Loucy (cell line): Measurements from ENCODE around the gene P2RY8.

Source experiments
- H2AFZ ChIP-seq: fragments of 200-600 bp; sonication (generic); 2 replicates; pipeline ENCODE4 v1.6.0; 2016; ENCODE audit warnings: antibody characterized with exemption, mild to moderate bottlenecking, low read length, moderate library complexity
- H3F3A ChIP-seq: fragments of 200-600 bp; 2 replicates; pipeline ENCODE4 v1.6.0; 2016; ENCODE audit warnings: antibody characterized with exemption, low read depth, mild to moderate bottlenecking
- H3K27me3 ChIP-seq: fragments of 200-600 bp; sonication (generic); 2 replicates; pipeline ENCODE4 v1.6.1; 2014; ENCODE audit warnings: low read length, mild to moderate bottlenecking; ENCODE audit not compliant: insufficient read depth, poor library complexity, severe bottlenecking
- H3K36me3 ChIP-seq: fragments of 200-600 bp; sonication (generic); 2 replicates; pipeline ENCODE4 v1.6.1; 2016; ENCODE audit warnings: low read length; ENCODE audit not compliant: insufficient read depth
- H3K4me1 ChIP-seq: fragments of 200-600 bp; sonication (generic); 2 replicates; pipeline ENCODE4 v1.5.1; 2014; ENCODE audit warnings: low read length, mild to moderate bottlenecking; ENCODE audit not compliant: insufficient read depth, poor library complexity, severe bottlenecking
- H3K4me2 ChIP-seq: fragments of 200-600 bp; sonication (generic); 2 replicates; pipeline ENCODE4 v1.6.0; 2014; ENCODE audit warnings: antibody characterized with exemption, low read length, low read depth, mild to moderate bottlenecking; ENCODE audit not compliant: poor library complexity, severe bottlenecking
- H3K4me3 ChIP-seq: fragments of 200-600 bp; sonication (generic); 2 replicates; pipeline ENCODE4 v1.5.1; 2014; ENCODE audit warnings: low read length, mild to moderate bottlenecking, mixed read lengths; ENCODE audit not compliant: poor library complexity, severe bottlenecking
- H3K79me2 ChIP-seq: fragments of 200-600 bp; sonication (generic); 2 replicates; pipeline ENCODE4 v1.6.1; 2014; ENCODE audit warnings: low read length; ENCODE audit not compliant: insufficient read depth
- H3K9ac ChIP-seq: fragments of 200-600 bp; sonication (generic); 2 replicates; pipeline ENCODE4 v1.6.0; 2014; ENCODE audit warnings: mild to moderate bottlenecking, low read depth, low read length, moderate library complexity; ENCODE audit not compliant: poor library complexity, severe bottlenecking
- H3K9me2 ChIP-seq: fragments of 200-600 bp; sonication (generic); replicated peaks from 2 replicates; pipeline ENCODE4 v1.6.1; 2016; ENCODE audit warnings: low read depth, low read length, mixed read lengths
- H3K9me3 ChIP-seq: fragments of 200-600 bp; sonication (generic); 2 replicates; pipeline ENCODE4 v1.6.1; 2014; ENCODE audit warnings: mild to moderate bottlenecking, antibody characterized with exemption, low read length, low read depth; ENCODE audit not compliant: insufficient read depth
- H4K20me1 ChIP-seq: fragments of 200-600 bp; sonication (generic); 2 replicates; pipeline ENCODE4 v1.6.0; 2014; ENCODE audit warnings: antibody characterized with exemption, low read length, mild to moderate bottlenecking; ENCODE audit not compliant: insufficient read depth, poor library complexity, severe bottlenecking
- EZH2phosphoT487 ChIP-seq: fragments of 200-600 bp; IDR thresholded peaks from 2 replicates; pipeline ENCODE4 v1.6.1; 2018; ENCODE audit warnings: antibody characterized with exemption, mild to moderate bottlenecking, moderate library complexity, borderline replicate concordance
- TF ChIP-seq, protein P1 (sequence below): fragments of 200-600 bp; sonication (generic); conservative IDR thresholded peaks from 2 replicates; pipeline ENCODE4 v1.5.1; 2014; ENCODE audit warnings: mild to moderate bottlenecking, antibody characterized with exemption, low read length

P2RY8 gene

DNA sequence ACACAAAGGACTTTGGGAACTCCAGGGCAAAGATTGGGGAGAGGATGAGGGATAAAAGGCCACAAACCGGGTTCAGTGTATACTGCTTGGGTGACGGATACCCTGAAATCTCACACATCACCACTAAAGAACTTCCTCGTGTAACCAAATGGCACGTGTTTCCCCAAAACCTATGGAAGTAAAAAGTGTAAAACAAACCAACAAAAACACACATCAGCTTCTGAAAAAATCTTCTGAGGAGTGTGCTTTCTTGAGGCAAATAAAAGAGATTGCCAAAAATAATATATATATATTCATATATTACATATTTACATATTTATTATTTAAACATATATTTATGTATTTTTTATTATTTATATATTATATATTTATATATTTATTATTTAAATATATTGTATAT, 3.9 kb downstream of the P2RY8 start:
- H3K27me3 ChIP-seq, result no peaks in the 10 kb centered on the region
- no peak overlapping the region for H3K9ac ChIP-seq
- H3K36me3 ChIP-seq, result peaks cover 7% of the 10 kb centered on the region; the same call in 1 of the 2 replicates
- H3F3A ChIP-seq, result peaks cover 2% of the 10 kb centered on the region; the same call in 1 of the 2 replicates
- H3K4me1 ChIP-seq, result peaks cover 13% of the 10 kb centered on the region
- TF ChIP-seq, protein P1, sequence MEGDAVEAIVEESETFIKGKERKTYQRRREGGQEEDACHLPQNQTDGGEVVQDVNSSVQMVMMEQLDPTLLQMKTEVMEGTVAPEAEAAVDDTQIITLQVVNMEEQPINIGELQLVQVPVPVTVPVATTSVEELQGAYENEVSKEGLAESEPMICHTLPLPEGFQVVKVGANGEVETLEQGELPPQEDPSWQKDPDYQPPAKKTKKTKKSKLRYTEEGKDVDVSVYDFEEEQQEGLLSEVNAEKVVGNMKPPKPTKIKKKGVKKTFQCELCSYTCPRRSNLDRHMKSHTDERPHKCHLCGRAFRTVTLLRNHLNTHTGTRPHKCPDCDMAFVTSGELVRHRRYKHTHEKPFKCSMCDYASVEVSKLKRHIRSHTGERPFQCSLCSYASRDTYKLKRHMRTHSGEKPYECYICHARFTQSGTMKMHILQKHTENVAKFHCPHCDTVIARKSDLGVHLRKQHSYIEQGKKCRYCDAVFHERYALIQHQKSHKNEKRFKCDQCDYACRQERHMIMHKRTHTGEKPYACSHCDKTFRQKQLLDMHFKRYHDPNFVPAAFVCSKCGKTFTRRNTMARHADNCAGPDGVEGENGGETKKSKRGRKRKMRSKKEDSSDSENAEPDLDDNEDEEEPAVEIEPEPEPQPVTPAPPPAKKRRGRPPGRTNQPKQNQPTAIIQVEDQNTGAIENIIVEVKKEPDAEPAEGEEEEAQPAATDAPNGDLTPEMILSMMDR, result no peak
- no peak for TF ChIP-seq EZH2phosphoT487
- H3K4me2 ChIP-seq, result no peak overlapping the region
- no peaks in the 10 kb centered on the region for H3K9me2 ChIP-seq
- H3K9me3 ChIP-seq, result no peaks in the 10 kb centered on the region
- H2AFZ ChIP-seq, result no peak overlapping the region
- peaks cover 49% of the 10 kb centered on the region for H4K20me1 ChIP-seq
- H3K4me3 ChIP-seq, result no peak overlapping the region
- H3K79me2 ChIP-seq, result peaks cover 79% of the 10 kb centered on the region

DNA sequence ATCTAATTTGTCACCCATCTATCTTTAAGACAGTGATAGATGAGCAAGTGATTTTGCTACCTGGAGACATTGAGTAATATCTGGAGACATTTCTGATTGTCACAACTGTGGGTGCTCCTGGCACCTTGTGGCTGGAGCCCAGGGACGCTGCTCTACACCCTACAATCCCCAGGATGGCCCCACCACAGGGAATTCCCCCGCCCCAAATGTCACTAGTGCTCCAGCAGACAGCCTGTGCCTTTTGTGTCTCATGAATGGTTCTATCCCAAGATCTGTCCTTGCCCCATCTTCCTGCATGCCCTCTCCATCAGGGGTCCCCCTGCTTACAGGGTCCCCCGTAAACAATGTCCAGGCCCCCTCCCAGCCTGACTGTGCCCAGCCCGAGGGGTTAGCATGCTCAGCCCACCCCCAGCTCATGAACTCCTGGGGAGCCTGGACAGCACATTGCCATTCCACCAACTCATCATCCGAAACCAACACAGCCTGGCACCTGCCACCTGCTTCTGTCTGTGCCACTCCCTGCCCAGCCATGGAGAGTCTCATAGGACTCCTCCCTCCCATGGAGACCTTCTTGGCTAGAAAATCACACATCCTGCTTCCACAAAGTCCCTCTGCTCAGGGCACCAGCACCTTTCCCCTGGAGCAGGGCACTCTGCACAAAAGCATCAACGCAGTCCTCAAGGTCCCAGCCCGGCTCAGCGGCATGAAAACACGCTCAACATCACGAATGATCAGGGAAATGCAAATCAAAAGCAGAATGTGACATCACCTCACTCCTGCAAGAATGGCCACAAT, 5.7 kb downstream of the P2RY8 start:
- Histone ChIP-seq H3K9ac (no peak overlapping the region), H3K4me1 (peaks cover 13% of the 10 kb centered on the region), H3K79me2 (peaks cover 89% of the 10 kb centered on the region), H3K36me3 (peaks cover 10% of the 10 kb centered on the region; the same call in 1 of the 2 replicates), H3K27me3 (no peaks in the 10 kb centered on the region), H3K9me2 (no peaks in the 10 kb centered on the region), H4K20me1 (peaks cover 66% of the 10 kb centered on the region), H2AFZ (no peak overlapping the region), H3K4me3 (peak overlapping the region; percentile 57), H3F3A (no peaks in the 10 kb centered on the region), H3K9me3 (no peaks in the 10 kb centered on the region), H3K4me2 (peak overlapping the region; percentile 81)
- no peak for TF ChIP-seq EZH2phosphoT487
- TF ChIP-seq, protein P1, result no peak

DNA sequence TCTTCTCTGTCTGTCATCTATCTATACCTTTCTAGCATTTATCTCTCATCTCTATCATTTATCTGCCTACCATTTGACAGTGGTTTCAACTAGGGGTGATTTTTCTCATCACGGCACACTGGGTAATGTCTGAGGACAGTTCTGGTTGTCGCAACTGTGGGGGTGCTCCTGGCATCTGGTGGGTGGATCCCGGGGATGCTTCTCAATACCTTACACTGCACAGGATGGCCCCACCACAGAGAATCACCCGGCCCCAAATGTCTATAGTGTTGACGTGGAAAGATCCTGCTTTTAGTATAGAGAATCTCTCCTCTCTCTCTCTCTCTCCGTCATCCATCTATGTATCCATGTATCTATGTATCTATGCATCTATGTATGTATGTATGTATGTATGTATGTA, 7.2 kb downstream of the P2RY8 start:
- Histone ChIP-seq H3K9me3 (no peaks in the 10 kb centered on the region), H3K79me2 (peaks cover 89% of the 10 kb centered on the region), H3K36me3 (peaks cover 10% of the 10 kb centered on the region; the same call in 1 of the 2 replicates), H3K4me2 (peak overlapping the region; percentile 60), H3K4me3 (peak overlapping the region; percentile 13), H4K20me1 (peaks cover 77% of the 10 kb centered on the region), H3K9ac (no peak overlapping the region), H2AFZ (no peak overlapping the region), H3K27me3 (no peaks in the 10 kb centered on the region), H3K9me2 (no peaks in the 10 kb centered on the region), H3F3A (no peaks in the 10 kb centered on the region), H3K4me1 (peaks cover 13% of the 10 kb centered on the region)
- TF ChIP-seq EZH2phosphoT487, result no peak
- TF ChIP-seq, protein P1, result no peak
